HEK293T (cell line): ENCODE measurements around the gene DMD.

Source experiments
- ARNT ChIP-seq: fragments of 450-650 bp; IDR thresholded peaks from 2 replicates; pipeline ENCODE4 v1.6.1; 2017; ENCODE audit warnings: mild to moderate bottlenecking
- BHLHE40 ChIP-seq: fragments of 450-650 bp; IDR thresholded peaks from 2 replicates; pipeline ENCODE4 v1.6.1; 2016; ENCODE audit warnings: mild to moderate bottlenecking, moderate library complexity, borderline replicate concordance
- CTBP1 ChIP-seq: fragments of 450-650 bp; IDR thresholded peaks from 2 replicates; pipeline ENCODE4 v1.6.1; 2016; ENCODE audit warnings: borderline replicate concordance
- ELF4 ChIP-seq: fragments of 450-650 bp; IDR thresholded peaks from 2 replicates; pipeline ENCODE4 v1.6.1; 2017; ENCODE audit warnings: antibody characterized with exemption
- FOXA1 ChIP-seq: fragments of 450-650 bp; IDR thresholded peaks from 2 replicates; pipeline ENCODE4 v1.6.1; 2016; ENCODE audit warnings: mild to moderate bottlenecking
- FOXM1 ChIP-seq: fragments of 450-650 bp; IDR thresholded peaks from 2 replicates; pipeline ENCODE4 v1.6.1; 2017; ENCODE audit warnings: mild to moderate bottlenecking, borderline replicate concordance
- HDGF ChIP-seq: fragments of 450-650 bp; IDR thresholded peaks from 2 replicates; pipeline ENCODE4 v1.6.1; 2017; ENCODE audit warnings: antibody characterized with exemption, borderline replicate concordance
- PKNOX1 ChIP-seq: fragments of 450-650 bp; IDR thresholded peaks from 2 replicates; pipeline ENCODE4 v1.6.1; 2016
- SP1 ChIP-seq: fragments of 450-650 bp; IDR thresholded peaks from 2 replicates; pipeline ENCODE4 v1.6.1; 2017
- SUZ12 ChIP-seq: fragments of 450-650 bp; IDR thresholded peaks from 2 replicates; pipeline ENCODE4 v1.6.1; 2016; ENCODE audit warnings: mild to moderate bottlenecking
- TARDBP ChIP-seq: fragments of 450-650 bp; IDR thresholded peaks from 2 replicates; pipeline ENCODE4 v1.6.1; 2016

GRCh38 chrX:31461266-31461665, 1750.1 kb downstream of the DMD start:
- no peak for TF ChIP-seq FOXA1
- TF ChIP-seq FOXM1: no peak
- no peak for TF ChIP-seq SUZ12
- TF ChIP-seq CTBP1: no peak
- no peak for TF ChIP-seq PKNOX1
- no peak for TF ChIP-seq SP1
- no peak for TF ChIP-seq ARNT
- TF ChIP-seq BHLHE40: no peak
- no peak for TF ChIP-seq TARDBP
- TF ChIP-seq HDGF: no peak
- TF ChIP-seq ELF4: no peak
